ENCODE measurements around the gene GREM2. TPM values are rescaled to one million over a fixed set of nuclear protein-coding genes. Genes with fewer than 3 reads are reported as not detected.

Gene GREM2
- total and polyA plus RNA-seq, 2 of the 4 experiments (the other 2 are of a cell fraction) = 3.0 to 14.2 TPM

DNA sequence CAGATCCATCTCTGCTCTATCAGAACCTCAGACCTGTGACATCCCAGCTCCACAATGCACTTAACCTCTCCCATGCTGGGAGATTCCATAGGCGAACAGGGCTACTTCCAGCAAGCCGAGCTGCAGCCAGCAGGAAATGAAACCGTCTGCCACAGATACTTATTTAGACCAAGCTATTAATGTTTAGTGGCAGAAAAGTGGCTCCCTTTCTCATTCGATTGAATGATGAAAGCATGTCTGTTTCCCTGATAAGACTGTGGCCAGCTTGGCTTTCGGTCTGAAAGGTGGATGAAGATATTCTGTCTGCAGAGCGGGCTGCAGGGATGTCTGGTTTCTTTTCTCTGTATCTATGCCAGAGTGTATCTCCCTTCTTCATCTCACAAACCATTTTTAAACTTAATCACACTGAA is 146.4 kb downstream of the GREM2 start:
- Histone ChIP-seq H3K18ac (ENCODE audit: low read depth, low read length) (peak overlapping the region; percentile 64), H3K79me1 (ENCODE audit: low read depth in 1 of 2, low read length in 2 of 2) (peaks cover 17 to 51% of the 10 kb centered on the region in 2 experiments; a peak in 3 of 4 replicates), H3K4ac (ENCODE audit: low read depth, low read length) (peak overlapping the region; percentile 76), H2AFZ (replicated peaks; ENCODE audit: low read length, poor library complexity) (peak overlapping the region; percentile 18), H2AK5ac (ENCODE audit: low read depth, low read length) (no peak overlapping the region), H4K5ac (ENCODE audit: low read depth, low read length) (peak overlapping the region; percentile 28; the same call in 1 of the 2 replicates), H2BK20ac (ENCODE audit: low read depth, low read length) (peak overlapping the region; percentile 79), H3K27me3 (ENCODE audit: control insufficient read depth, insufficient read depth, low read length) (no peaks in the 10 kb centered on the region), H3K23ac (ENCODE audit: low read depth, low read length) (peak overlapping the region; percentile 89), H3K9me3 (ENCODE audit: control insufficient read depth, insufficient read depth, low read length) (no peaks in the 10 kb centered on the region), H3K9me1 (ENCODE audit: insufficient read depth, low read length) (no peaks in the 10 kb centered on the region), H3K27ac (ENCODE audit: insufficient read depth, low read length) (peak overlapping the region; percentile 27), H4K20me1 (ENCODE audit: insufficient read depth, low read length) (no peaks in the 10 kb centered on the region), H3K4me2 (ENCODE audit: low read depth, low read length) (peak overlapping the region; percentile 95), H4K8ac (ENCODE audit: low read depth in 2 of 2, low read length in 2 of 2) (peak overlapping the region; percentile 82 to 89), H4K91ac (ENCODE audit: insufficient read depth, low read depth, low read length) (peak overlapping the region; percentile 84), H3K4me1 (ENCODE audit: control insufficient read depth, insufficient read depth, low read length) (peaks cover 20% of the 10 kb centered on the region), H3K56ac (ENCODE audit: extremely low read depth, insufficient read depth, low read length) (peak overlapping the region; percentile 43; the same call in 1 of the 2 replicates), H2BK15ac (ENCODE audit: low read depth, low read length) (peak overlapping the region; percentile 57; the same call in 1 of the 3 replicates), H3K14ac (replicated peaks; ENCODE audit: low read depth, low read length) (peak overlapping the region; percentile 89), H2AK9ac (replicated peaks; ENCODE audit: low read depth, low read length, poor library complexity) (peak overlapping the region; percentile 2), H2BK5ac (ENCODE audit: low read depth, low read length, poor library complexity, severe bottlenecking) (peak overlapping the region; percentile 58), H3K36me3 (ENCODE audit: control insufficient read depth, insufficient read depth, low read length) (no peaks in the 10 kb centered on the region), H2BK120ac (ENCODE audit: low read depth, low read length) (peak overlapping the region; percentile 89), H3K4me3 (ENCODE audit: insufficient read depth, low read depth, low read length) (peak overlapping the region; percentile 33; the same call in 1 of the 2 replicates), H3K9ac (ENCODE audit: low read depth, low read length) (peak overlapping the region; percentile 80)
- peak; percentile 55 for ATAC-seq (ENCODE audit: low read depth)
- POLR2A ChIA-PET (ENCODE audit: unreplicated experiment) = no interaction called here
- 0% methylated on average over 1 of the region's 6 CpGs; no CpG with 5 or more reads in 1 of the 2 experiments for WGBS, 2 experiments (ENCODE audit: extremely low coverage in 2 of 2, insufficient read length in 1 of 2)
- CTCF ChIA-PET = interaction anchor here (0.6 kb wide), 1 partner anchor 943 kb away, joined by 3 read pairs; no protein-coding TSS in a partner anchor
- no peak for TF ChIP-seq RAD21 (IDR thresholded peaks at IDR 0.05; ENCODE audit: low read length)
- TF ChIP-seq NFE2L2 (IDR thresholded peaks at IDR 0.05; ENCODE audit: low read depth, low read length) = no peak
- no peak for TF ChIP-seq FOS (IDR thresholded peaks at IDR 0.05; ENCODE audit: low read depth, low read length)
- no peak for TF ChIP-seq RFX5 (IDR thresholded peaks at IDR 0.05; ENCODE audit: low read depth, low read length)
- no peak for TF ChIP-seq CEBPB (IDR thresholded peaks at IDR 0.05; ENCODE audit: low read depth, low read length)
- TF ChIP-seq MAZ (IDR thresholded peaks at IDR 0.05; ENCODE audit: borderline replicate concordance, low read depth, low read length) = no peak
- TF ChIP-seq, protein P1, sequence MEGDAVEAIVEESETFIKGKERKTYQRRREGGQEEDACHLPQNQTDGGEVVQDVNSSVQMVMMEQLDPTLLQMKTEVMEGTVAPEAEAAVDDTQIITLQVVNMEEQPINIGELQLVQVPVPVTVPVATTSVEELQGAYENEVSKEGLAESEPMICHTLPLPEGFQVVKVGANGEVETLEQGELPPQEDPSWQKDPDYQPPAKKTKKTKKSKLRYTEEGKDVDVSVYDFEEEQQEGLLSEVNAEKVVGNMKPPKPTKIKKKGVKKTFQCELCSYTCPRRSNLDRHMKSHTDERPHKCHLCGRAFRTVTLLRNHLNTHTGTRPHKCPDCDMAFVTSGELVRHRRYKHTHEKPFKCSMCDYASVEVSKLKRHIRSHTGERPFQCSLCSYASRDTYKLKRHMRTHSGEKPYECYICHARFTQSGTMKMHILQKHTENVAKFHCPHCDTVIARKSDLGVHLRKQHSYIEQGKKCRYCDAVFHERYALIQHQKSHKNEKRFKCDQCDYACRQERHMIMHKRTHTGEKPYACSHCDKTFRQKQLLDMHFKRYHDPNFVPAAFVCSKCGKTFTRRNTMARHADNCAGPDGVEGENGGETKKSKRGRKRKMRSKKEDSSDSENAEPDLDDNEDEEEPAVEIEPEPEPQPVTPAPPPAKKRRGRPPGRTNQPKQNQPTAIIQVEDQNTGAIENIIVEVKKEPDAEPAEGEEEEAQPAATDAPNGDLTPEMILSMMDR (conservative IDR thresholded peaks at IDR 0.05; ENCODE audit: low read depth, low read length) = no peak
- no TSS peak for BruUV-seq (replicated peaks)
- DNase-seq = peak; percentile 54
- dilution Hi-C loops (cut with HindIII; ENCODE audit: low sequenced_read_pairs, unreplicated experiment) = no loop called here
- in situ Hi-C loops (cut with MboI; ENCODE audit: low sequenced_read_pairs) = loop anchor here (25.0 kb wide), 1 partner anchor 222 kb away; no protein-coding TSS in a partner anchor
- intact Hi-C loops (cut with micrococcal nuclease) = no loop called here

Measured in IMR-90 (cell line).